Adrenal gland (tissue), 5 donors: ENCODE measurements around the gene LEMD1.
"Not testable (repeated sequence)": the region's sequence is repeated elsewhere in the genome, so short reads cannot be mapped to it uniquely, and the experiment has no call there.

Experiments
- POLR2A ChIP-seq, 2 donors: fragments of 450-650 bp; IDR thresholded peaks; one replicate each; pipeline ENCODE4 v1.6.1; 2017; ENCODE audit warnings: antibody characterized with exemption in 2 of 2, mild to moderate bottlenecking in 2 of 2, moderate library complexity in 1 of 2
- TF ChIP-seq, protein P1 (sequence below), 6 experiments: fragments of 450-650 bp in 4 of 6; fragments of 200-600 bp in 2 of 6; sonication (generic) in 1 of 6; IDR thresholded peaks; 1 replicate in 5 of 6; 2 replicates in 1 of 6; pipeline versions ENCODE4 v1.5.1 to v1.8.0; 2016 to 2021; ENCODE audit warnings: antibody characterized with exemption in 6 of 6, mild to moderate bottlenecking in 2 of 6, moderate library complexity in 1 of 6
- donor health status: DM: no; HTN: no; CAD: no.

- TF ChIP-seq, protein P1, sequence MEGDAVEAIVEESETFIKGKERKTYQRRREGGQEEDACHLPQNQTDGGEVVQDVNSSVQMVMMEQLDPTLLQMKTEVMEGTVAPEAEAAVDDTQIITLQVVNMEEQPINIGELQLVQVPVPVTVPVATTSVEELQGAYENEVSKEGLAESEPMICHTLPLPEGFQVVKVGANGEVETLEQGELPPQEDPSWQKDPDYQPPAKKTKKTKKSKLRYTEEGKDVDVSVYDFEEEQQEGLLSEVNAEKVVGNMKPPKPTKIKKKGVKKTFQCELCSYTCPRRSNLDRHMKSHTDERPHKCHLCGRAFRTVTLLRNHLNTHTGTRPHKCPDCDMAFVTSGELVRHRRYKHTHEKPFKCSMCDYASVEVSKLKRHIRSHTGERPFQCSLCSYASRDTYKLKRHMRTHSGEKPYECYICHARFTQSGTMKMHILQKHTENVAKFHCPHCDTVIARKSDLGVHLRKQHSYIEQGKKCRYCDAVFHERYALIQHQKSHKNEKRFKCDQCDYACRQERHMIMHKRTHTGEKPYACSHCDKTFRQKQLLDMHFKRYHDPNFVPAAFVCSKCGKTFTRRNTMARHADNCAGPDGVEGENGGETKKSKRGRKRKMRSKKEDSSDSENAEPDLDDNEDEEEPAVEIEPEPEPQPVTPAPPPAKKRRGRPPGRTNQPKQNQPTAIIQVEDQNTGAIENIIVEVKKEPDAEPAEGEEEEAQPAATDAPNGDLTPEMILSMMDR (IDR thresholded peaks at IDR 0.05), result not testable (repeated sequence)
- TF ChIP-seq POLR2A (IDR thresholded peaks at IDR 0.05), result not testable (repeated sequence)
Observed at GRCh38 chr1:205406252-205406651, 15.6 kb downstream of the LEMD1 start.
